Globus pallidus (tissue), 1 donor: Measurements from ENCODE around the gene PNPLA7.
"Not testable (repeated sequence)": the region's sequence is repeated elsewhere in the genome, so short reads cannot be mapped to it uniquely, and the experiment has no call there.

ENCODE experiments used
- DNase-seq: peaks from one replicate; pipeline ENCODE4 v3.0.0-alpha.2; 2015; ENCODE audit warnings: low spot score

The PNPLA7 gene

GRCh38 chr9:137478962-137479861 lies 71.0 kb downstream of the PNPLA7 start:
- no peak for DNase-seq

DNA sequence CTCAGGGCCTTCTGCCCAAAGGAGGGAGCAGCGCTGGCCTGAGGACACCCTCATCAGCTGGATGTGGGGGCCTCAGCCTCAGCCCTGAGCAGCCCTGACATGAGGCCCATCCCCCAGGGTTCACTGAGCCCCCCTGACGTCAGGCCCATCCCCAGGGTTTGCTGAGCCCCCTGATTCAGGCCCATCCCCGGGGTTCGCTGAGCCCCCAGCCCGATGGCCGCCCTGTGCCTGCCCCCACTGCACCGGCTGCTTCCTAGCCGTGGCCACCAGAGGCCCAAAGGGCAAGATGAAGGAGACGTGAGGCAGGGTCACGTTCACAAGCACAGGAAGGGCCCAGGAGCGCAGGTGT lies 71.6 kb downstream of the PNPLA7 start:
- DNase-seq, result no peak

GRCh38 chr9:137477778-137478612 lies 72.2 kb downstream of the PNPLA7 start:
- no peak for DNase-seq

GRCh38 chr9:137476856-137477255 lies 73.3 kb downstream of the PNPLA7 start:
- no peak for DNase-seq

GRCh38 chr9:137475666-137476065 lies 74.5 kb downstream of the PNPLA7 start:
- no peak for DNase-seq

DNA sequence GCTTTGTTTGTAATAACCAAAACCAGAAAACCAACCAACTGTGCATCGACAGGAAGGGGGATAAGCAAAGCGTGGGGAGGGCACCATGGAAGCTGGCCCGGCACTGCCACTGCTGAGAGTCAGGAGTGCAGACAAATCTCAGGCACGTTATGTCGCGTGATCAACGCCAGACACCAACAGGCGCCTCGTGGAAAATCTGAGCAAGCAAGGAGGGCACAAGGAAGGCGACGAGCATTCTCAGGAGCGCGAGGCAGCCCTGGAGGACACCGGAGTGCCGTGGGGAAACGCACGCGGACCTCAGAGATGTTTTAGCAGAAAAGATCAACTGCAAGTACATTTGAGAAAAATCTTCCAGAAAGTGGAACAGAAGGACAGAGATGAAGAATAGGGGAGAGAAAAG lies 75.9 kb downstream of the PNPLA7 start:
- no peak for DNase-seq

DNA sequence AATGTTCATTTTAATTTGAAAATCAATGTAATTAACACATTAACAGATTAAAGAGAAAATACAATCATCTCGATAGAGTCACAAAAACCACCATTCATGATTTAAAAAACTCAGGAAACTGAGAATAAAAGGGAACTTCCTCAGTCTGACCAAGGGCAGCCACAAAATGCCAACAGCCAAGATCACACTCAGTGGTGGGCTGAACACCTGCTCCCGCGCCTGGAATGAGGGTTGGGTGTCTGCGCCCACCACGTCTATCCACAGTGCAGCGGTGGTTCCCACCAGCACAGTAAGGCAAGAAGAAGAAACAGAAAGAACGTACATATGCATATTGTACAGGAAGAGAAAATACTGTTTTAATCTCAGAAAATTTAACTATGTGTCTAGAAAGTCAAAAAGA lies 79.4 kb downstream of the PNPLA7 start:
- no peak for DNase-seq

DNA sequence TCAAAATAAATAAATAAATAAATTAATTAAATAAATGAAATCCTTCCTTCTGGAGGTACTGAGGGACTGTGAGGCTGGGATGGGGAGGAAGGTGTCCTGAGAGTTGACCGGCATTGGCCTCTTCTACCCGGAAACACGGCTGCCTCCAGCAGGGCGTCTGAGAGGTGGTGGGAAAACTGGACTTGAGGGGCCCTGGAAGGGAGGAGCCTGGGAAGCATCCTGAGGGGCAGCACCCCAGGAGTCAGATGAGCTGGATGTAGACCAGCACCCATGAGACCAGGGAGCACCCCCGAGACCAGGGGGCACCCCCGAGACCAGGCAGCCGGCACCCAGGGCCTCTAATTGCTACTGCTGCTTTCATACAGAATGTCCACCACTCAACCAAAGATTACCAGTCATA lies 82.3 kb downstream of the PNPLA7 start:
- DNase-seq, result no peak

DNA sequence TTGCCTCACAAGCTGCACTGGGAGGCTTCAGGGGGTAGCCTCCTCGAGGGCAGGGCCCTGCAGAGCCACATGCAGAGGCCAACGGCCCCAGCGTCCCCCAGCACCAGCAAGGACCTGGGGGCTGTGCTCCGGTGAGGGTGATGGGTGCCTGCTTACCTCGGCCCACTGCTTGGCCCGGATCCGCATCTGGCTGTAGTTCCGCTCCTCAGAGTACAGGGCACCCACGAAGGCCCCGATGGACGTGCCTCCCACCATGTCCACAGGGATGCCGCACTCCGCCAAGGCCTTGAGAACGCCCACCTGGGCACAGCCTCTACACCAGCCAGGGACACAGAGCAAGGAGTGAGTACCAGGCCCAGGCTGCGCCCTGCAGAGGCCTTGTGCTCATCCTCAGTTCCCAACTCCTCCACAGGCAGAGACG lies 83.0 kb downstream of the PNPLA7 start:
- no peak for DNase-seq

- not testable (repeated sequence) for DNase-seq
Observed at GRCh38 chr9:137466389-137467085, 83.7 kb downstream of the PNPLA7 start.

DNA sequence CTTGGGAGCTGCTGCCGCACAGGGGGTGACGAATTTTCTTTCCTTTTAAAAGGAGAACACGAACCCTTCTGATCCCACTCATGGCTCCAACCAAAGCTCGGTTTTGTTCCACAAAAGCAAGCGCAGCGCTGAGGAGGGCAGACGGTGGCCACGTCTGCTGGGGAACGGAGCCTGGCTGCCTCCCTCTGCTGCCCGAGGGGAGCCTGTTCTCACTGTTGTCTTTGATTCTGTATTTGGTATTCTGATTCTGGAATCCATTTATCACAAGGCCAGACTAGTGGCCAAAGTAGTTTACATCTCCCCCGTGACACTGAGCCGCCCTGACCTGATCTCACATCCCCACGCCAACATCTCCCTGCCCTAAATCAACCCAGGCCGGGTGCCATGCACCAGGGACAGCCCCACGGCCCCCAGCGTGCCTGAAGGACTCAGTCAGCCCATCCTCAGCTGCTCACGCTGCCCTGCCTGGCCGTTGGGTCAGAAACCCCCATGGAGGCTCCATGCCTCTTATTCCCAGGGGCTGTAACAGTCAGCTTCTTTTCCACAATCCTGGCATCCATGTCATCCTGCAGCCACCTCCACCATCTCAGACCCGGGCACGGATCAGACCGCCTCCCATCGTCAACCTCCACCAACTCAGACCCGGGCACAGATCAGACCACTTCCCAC lies 84.3 kb downstream of the PNPLA7 start:
- no peak for DNase-seq

GRCh38 chr9:137465000-137465719 lies 85.0 kb downstream of the PNPLA7 start:
- DNase-seq, result no peak

GRCh38 chr9:137464291-137464999 lies 85.8 kb downstream of the PNPLA7 start:
- no peak for DNase-seq

DNA sequence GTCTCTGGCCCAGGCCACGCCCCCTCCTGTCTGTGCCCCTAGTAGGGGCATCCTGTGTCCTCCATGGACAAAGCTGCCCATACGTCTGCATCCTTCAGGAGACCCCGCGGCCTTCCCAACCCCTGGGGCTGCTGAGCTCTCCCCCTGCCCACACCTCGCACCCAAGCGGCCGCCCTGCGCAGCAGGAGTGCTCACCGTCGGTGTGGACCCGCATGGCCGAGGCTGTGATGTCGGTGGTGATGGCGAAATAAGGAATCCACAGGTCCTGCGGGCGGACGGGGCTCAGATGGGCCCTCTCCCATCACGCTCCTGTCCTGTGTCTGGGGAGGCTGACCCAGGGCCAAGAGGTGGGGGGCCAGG lies 86.3 kb downstream of the PNPLA7 start:
- DNase-seq, result no peak

DNA sequence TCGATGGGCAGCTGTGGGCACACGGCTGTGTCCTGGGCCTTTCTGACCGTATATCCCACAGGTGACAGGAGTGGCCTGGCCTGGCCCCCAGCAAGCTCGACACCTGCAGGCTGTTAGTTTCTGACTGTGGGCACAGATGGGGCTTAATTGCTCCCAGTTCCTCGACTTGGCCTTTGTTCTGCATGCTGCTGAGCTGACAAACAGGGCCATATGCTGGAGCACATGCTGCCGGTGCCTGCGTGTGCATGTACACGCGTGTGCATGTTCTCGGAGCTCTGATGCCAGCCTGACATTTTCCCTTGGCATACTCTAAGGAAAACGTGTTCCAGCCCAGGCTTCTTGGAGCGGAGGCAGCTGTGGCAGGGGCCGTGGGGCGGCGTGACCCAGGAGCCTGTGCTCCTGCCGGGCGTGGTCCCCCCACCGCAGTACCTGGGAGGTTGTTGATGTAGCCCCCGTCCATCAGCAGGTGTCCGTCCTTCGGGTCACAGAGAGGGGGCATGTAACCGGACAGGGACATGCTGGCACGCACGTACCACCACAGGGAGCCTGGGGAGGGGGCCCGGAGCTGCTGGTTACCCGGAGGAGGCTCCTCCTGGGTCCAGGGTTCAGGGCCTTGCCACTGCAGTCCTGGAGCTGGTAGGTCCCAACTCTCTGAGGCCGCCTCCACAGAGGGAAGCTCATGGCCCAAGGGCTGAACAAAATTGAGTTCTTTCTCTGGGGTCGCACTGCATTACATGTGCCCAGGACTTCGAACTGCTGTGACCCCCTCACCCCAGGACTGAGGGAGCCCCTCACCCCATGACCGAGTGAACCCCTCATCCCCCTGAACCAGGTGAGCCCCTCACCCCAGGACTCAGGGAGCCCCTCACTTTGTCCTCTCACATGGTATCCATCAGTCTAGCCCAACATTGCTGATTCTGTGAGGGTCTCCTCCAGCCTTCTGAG lies 86.9 kb downstream of the PNPLA7 start:
- no peak for DNase-seq

DNA sequence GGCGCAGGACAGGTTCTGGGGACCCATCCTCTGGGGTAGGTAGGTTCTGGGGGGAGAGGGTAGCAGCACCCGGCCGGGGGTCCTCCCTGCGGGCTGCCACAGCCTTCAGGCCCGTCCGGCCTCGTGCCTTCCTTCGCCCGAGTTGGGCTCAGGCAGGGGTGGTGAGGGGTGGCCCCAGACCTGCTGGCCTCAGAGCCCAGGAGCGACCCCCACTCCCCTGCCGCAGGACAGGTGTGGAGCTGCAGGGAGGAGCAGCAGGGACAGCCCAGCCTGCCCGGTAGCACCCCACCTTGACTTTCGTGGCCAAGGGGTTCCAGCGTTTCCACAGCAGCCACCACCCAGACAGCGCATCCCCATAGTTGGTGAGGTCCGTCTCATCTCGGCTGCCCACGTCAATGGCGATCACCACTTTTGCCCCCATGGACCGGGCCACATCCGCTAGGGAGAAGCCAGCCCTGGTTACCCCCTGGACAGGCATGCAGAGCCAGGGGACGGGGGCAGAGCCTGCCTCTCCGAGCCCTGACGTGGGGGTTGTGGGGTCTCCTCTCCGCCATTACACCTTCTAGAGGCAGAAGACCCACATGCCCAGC lies 87.7 kb downstream of the PNPLA7 start:
- DNase-seq, result no peak

DNA sequence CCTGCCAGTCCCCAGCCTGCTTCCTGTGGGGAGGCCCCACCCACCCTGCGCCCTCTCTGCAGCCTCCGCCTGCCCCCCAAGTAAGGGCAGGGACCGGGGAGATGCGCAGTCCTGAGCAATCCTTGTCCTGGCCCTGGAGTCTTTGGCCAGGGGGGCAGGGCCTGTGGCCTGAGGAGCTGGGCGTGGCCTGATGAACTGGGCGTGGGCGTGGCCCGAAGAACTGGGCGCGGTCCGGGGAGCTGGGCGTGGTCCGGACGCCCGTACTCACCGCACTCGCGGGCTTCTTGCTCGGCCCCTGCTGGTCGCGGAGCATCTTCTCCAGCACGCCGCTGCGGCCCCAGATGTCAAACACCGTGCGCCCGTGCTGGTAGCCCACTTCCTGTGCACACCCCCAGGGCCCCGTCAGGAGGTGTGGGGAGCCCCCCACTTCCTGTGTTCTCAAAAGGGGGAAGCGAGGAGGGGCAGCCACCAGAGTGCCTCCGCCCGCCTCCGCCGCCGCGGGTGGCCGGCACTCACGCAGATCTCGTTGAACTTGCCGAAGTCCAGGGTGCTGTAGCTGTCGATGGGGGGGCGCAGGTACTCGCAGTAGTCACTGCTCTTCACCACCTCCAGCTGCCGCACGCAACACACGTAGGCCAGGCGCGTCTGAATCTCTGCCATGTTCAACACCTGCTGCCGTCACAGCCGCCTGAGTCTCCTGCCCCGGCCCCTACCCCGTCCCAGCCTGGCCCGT lies 88.4 kb downstream of the PNPLA7 start:
- no peak for DNase-seq

DNA sequence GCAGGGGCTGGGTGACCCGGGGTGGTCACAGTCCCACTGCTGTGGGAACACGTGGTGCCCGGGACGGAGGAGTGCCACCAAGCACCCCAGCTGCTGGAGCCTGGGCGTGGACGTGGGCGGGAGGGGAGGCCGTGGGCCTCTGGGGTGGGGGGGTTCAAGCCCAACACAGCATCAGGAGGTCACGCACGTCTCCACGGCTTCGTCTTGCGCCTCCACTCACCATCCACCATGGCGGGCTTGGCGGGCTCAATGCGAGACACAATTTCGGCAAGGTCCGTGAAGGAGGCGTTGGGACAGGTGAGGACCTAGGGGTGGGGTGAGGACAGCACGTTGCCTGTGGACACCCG lies 88.9 kb downstream of the PNPLA7 start:
- no peak for DNase-seq
